ENCODE data around the gene HOXB5.
A peak's percentile ranks its signal among the peaks of the same experiment; 100 is the strongest.

The HOXB5 gene

GRCh38 chr17:48546924-48547807 lies 46.4 kb downstream of the HOXB5 start:
- no peak for TF ChIP-seq CTCF (IDR thresholded peaks at IDR 0.05; ENCODE audit: low read depth, low read length)
- peak; percentile 69 for DNase-seq (ENCODE audit: low read depth, low spot score)
- in situ Hi-C loops (cut with HindIII; ENCODE audit: low sequenced_read_pairs), result no loop called here
- peak overlapping the region; percentile 6 for H3K4me3 ChIP-seq (ENCODE audit: low read depth, low read length)

DNA sequence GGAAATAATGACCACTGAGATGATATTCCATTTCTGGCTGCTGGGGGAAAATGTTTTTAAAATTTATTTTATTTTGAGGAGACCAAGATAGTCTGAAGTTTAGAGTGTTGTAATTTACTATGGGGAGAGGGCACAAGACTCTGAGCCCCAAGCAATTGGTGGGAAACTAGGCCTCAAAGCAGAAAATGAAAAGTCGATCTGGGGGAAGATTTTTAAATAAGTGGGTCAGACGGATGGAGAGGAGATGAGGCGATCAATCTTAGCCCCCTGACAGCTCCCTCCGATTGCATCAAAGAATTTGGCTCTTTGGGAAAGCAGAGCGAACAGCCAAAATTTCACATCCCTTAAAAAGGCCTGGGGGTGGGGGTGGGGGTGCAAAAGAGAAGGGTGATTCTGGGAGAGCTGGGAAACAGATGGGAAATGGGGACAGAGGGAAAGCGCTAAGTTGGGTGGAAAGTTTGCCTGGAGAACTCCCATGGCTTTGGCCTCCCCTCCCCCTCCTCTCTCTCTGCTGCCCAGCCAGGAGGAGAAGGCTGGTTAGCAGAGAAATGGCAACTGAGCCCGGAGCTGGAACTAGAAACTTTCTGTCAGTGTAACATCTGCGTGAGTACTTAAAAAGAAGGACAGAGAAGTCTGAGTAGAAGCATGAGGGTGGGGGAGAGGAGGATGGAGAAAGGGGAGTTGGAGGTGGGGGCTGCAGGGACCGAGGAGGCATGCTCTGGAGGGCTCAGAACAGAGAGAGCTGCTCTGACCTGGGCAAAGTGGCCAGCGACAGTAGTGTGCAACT lies 47.2 kb downstream of the HOXB5 start:
- peak overlapping the region; percentile 6 for H3K4me3 ChIP-seq (ENCODE audit: low read depth, low read length)
- in situ Hi-C loops (cut with HindIII; ENCODE audit: low sequenced_read_pairs), result no loop called here
- DNase-seq (ENCODE audit: low read depth, low spot score), result peak; percentile 62
- no peak for TF ChIP-seq CTCF (IDR thresholded peaks at IDR 0.05; ENCODE audit: low read depth, low read length)

GRCh38 chr17:48545539-48545938 lies 48.0 kb downstream of the HOXB5 start:
- H3K4me3 ChIP-seq (ENCODE audit: low read depth, low read length), result no peak overlapping the region
- no peak for TF ChIP-seq CTCF (IDR thresholded peaks at IDR 0.05; ENCODE audit: low read depth, low read length)
- in situ Hi-C loops (cut with HindIII; ENCODE audit: low sequenced_read_pairs), result no loop called here

GRCh38 chr17:48545022-48545375 lies 48.6 kb downstream of the HOXB5 start, which contains the start of gene HOXB2:
Gene HOXB2 (minus strand): TSS chr17:48545109. CDS start chr17:48544911, 198 bp downstream.
- in situ Hi-C loops (cut with HindIII; ENCODE audit: low sequenced_read_pairs), result no loop called here
- peak within 1 kb of the TSS; percentile 93 for H3K4me3 ChIP-seq (ENCODE audit: low read depth, low read length)
- no peak for TF ChIP-seq CTCF (IDR thresholded peaks at IDR 0.05; ENCODE audit: low read depth, low read length)
- peak; percentile 81 for DNase-seq (ENCODE audit: low read depth, low spot score)

More at GRCh38 chr17:48545539-48545938, 48.0 kb downstream of the HOXB5 start:
- peak; percentile 34 for DNase-seq (ENCODE audit: low read depth, low spot score)

DNA sequence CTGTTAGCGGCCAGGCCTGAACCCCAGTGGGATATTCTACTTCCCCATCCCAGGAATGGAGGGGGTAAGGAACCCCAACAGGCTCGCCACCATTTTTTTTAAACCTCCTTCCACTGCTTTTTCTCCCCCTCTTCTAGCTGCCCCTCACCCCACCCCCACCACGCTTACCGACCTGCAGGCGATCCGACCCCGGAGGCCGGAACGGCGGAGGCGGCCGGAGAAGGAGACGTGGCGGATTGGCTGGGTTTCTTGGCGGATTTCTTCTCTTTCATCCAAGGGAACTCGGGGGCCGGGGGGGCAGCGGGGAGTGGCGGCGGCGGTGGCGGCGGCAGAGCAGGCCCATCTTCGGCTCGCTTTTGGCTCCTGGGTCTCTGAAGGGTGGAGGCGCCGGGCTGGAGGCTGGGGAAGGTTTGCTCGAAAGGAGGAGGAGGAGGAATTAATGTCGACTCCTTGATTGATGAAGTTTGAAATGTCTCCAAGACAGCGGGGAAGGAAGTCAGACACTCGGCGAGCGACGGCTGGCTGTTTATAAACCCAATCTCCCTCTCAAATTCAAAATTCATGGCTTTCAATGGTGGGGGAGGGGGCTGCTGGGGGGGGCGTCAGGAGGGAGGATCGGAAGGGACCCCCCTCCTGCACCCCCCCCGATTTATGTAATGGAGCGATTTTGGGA lies 49.1 kb downstream of the HOXB5 start:
- peak overlapping the region; percentile 93 for H3K4me3 ChIP-seq (ENCODE audit: low read depth, low read length)
- in situ Hi-C loops (cut with HindIII; ENCODE audit: low sequenced_read_pairs), result no loop called here
- no peak for TF ChIP-seq CTCF (IDR thresholded peaks at IDR 0.05; ENCODE audit: low read depth, low read length)
- peak; percentile 94 for DNase-seq (ENCODE audit: low read depth, low spot score)

DNA sequence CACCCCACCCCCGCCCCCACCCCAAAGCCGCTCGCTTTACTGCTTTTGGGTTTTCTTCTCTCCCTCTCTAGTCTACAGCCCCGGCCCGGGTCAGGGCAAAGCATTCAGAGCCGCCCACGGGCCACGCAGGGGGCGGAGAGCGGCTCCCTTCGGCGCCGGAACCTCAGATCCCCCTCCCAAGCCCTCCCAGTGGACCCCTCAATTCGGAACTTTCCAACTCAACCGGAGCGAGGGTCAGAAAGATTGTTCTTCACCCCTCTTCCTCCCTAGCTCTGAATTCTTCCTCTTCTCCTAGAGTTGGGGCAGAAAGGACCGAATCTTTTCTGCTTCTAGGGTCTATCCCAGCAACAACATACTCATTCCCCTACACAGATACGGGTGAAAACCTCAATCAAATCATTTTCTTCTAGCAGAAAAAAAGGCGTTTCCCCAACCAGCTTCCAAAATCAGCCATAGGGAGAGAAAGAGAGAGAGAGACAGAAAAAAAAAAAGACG lies 49.7 kb downstream of the HOXB5 start:
- in situ Hi-C loops (cut with HindIII; ENCODE audit: low sequenced_read_pairs), result no loop called here
- no peak for DNase-seq (ENCODE audit: low read depth, low spot score)
- no peak for TF ChIP-seq CTCF (IDR thresholded peaks at IDR 0.05; ENCODE audit: low read depth, low read length)
- H3K4me3 ChIP-seq (ENCODE audit: low read depth, low read length), result peak overlapping the region; percentile 93
